H9 (cell line): Measurements from ENCODE around the gene ARSJ. TPM values are rescaled to one million over a fixed set of nuclear protein-coding genes. Genes with fewer than 3 reads are reported as not detected.

Source experiments
- DNase-seq: peaks from one replicate; pipeline ENCODE4 v3.0.0-alpha.2; 2017
- H2AFZ ChIP-seq: one replicate; pipeline ENCODE4 v1.6.1; 2013; ENCODE audit warnings: mild to moderate bottlenecking, low read length, control low read depth, moderate library complexity
- H2AK5ac ChIP-seq: 2 replicates; pipeline ENCODE4 v1.6.1; 2013; ENCODE audit warnings: low read length, control low read depth, mixed read lengths; ENCODE audit not compliant: insufficient read length
- H2BK120ac ChIP-seq: one replicate; pipeline ENCODE4 v1.6.1; 2013; ENCODE audit warnings: low read depth, mild to moderate bottlenecking, low read length, control low read depth, inconsistent platforms; ENCODE audit not compliant: poor library complexity, severe bottlenecking
- H2BK12ac ChIP-seq: 2 replicates; pipeline ENCODE4 v1.6.1; 2013; ENCODE audit warnings: low read length, control low read depth, mixed read lengths, low read depth; ENCODE audit not compliant: insufficient read length
- H2BK15ac ChIP-seq: 2 replicates; pipeline ENCODE4 v1.6.1; 2013; ENCODE audit warnings: low read depth, low read length, control low read depth
- H2BK20ac ChIP-seq: one replicate; pipeline ENCODE4 v1.6.1; 2013; ENCODE audit warnings: low read depth, mild to moderate bottlenecking, low read length, control low read depth, inconsistent platforms; ENCODE audit not compliant: poor library complexity, severe bottlenecking
- H2BK5ac ChIP-seq: 2 replicates; pipeline ENCODE4 v1.6.1; 2013; ENCODE audit warnings: low read length, control low read depth, mixed read lengths; ENCODE audit not compliant: insufficient read length
- H3K14ac ChIP-seq: 2 replicates; pipeline ENCODE4 v1.6.1; 2013; ENCODE audit warnings: low read length, control low read depth; ENCODE audit not compliant: insufficient read depth
- H3K18ac ChIP-seq: 2 replicates; pipeline ENCODE4 v1.6.1; 2013; ENCODE audit warnings: low read depth, mild to moderate bottlenecking, mixed read lengths, low read length, control low read depth; ENCODE audit not compliant: insufficient read length
- H3K23ac ChIP-seq: 2 replicates; pipeline ENCODE4 v1.6.1; 2013; ENCODE audit warnings: low read length, control low read depth, mixed read lengths, low read depth; ENCODE audit not compliant: insufficient read length
- H3K23me2 ChIP-seq: 2 replicates; pipeline ENCODE4 v1.6.1; 2013; ENCODE audit warnings: low read depth, mild to moderate bottlenecking, mixed read lengths, low read length, control low read depth; ENCODE audit not compliant: insufficient read length, poor library complexity, severe bottlenecking
- H3K27ac ChIP-seq: 2 replicates; pipeline ENCODE4 v1.5.1; 2013; ENCODE audit warnings: low read length, control low read depth, mixed read lengths, low read depth; ENCODE audit not compliant: insufficient read length
- H3K27me3 ChIP-seq: 2 replicates; pipeline ENCODE4 v1.6.1; 2013; ENCODE audit warnings: low read length, control low read depth, inconsistent platforms; ENCODE audit not compliant: insufficient read depth
- H3K4ac ChIP-seq: 2 replicates; pipeline ENCODE4 v1.6.1; 2013; ENCODE audit warnings: low read depth, mild to moderate bottlenecking, control low read depth, inconsistent platforms, low read length, moderate library complexity
- H3K4me1 ChIP-seq: 2 replicates; pipeline ENCODE4 v1.6.1; 2013; ENCODE audit warnings: low read length, control low read depth, inconsistent platforms; ENCODE audit not compliant: insufficient read depth
- H3K4me2 ChIP-seq: 2 replicates; pipeline ENCODE4 v1.6.1; 2013; ENCODE audit warnings: low read length, control low read depth, mixed read lengths; ENCODE audit not compliant: insufficient read length, insufficient read depth
- H3K56ac ChIP-seq: 2 replicates; pipeline ENCODE4 v1.6.1; 2013; ENCODE audit warnings: low read depth, mild to moderate bottlenecking, mixed read lengths, low read length, control low read depth; ENCODE audit not compliant: insufficient read length
- H3K79me1 ChIP-seq: 2 replicates; pipeline ENCODE4 v1.6.1; 2013; ENCODE audit warnings: low read depth, mild to moderate bottlenecking, moderate library complexity, low read length, control low read depth, inconsistent platforms; ENCODE audit not compliant: insufficient read depth, poor library complexity, severe bottlenecking
- H3K79me2 ChIP-seq: 2 replicates; pipeline ENCODE4 v1.6.1; 2013; ENCODE audit warnings: low read length, control low read depth, inconsistent platforms; ENCODE audit not compliant: insufficient read depth
- H3K9ac ChIP-seq: 2 replicates; pipeline ENCODE4 v1.6.1; 2013; ENCODE audit warnings: low read length, control low read depth, mixed read lengths; ENCODE audit not compliant: insufficient read length; ENCODE audit errors: extremely low read depth
- H3K9me3 ChIP-seq: one replicate; pipeline ENCODE4 v1.6.1; 2013; ENCODE audit warnings: low read depth, low read length, inconsistent platforms; ENCODE audit not compliant: control insufficient read depth
- H3T11ph ChIP-seq: one replicate; pipeline ENCODE4 v1.6.1; 2013; ENCODE audit warnings: mild to moderate bottlenecking, low read length, control low read depth, inconsistent platforms
- H4K20me1 ChIP-seq: one replicate; pipeline ENCODE4 v1.6.1; 2013; ENCODE audit not compliant: control insufficient read depth, insufficient read length, insufficient read depth
- H4K5ac ChIP-seq: 2 replicates; pipeline ENCODE4 v1.6.1; 2013; ENCODE audit warnings: low read depth, mild to moderate bottlenecking, mixed read lengths, low read length, control low read depth; ENCODE audit not compliant: insufficient read length
- H4K8ac ChIP-seq: replicated peaks from 2 replicates; pipeline ENCODE4 v1.6.1; 2013; ENCODE audit warnings: low read length, control low read depth, mixed read lengths, low read depth; ENCODE audit not compliant: insufficient read length
- H4K91ac ChIP-seq: 2 replicates; pipeline ENCODE4 v1.6.1; 2013; ENCODE audit warnings: low read depth, mild to moderate bottlenecking, moderate library complexity, mixed read lengths, low read length, control low read depth; ENCODE audit not compliant: insufficient read length
- H3K27ac Mint-ChIP-seq, 3 experiments: 2 replicates in 2 of 3; 3 replicates in 1 of 3; pipeline ENCODE4 v1.8.0; 2020 to 2021; ENCODE audit warnings: mixed read lengths in 3 of 3, mild to moderate bottlenecking in 1 of 3, moderate library complexity in 1 of 3
- H3K27me3 Mint-ChIP-seq: 2 replicates; pipeline ENCODE4 v1.8.0; 2021; ENCODE audit warnings: low read depth, mild to moderate bottlenecking, moderate library complexity, mixed read lengths
- H3K36me3 Mint-ChIP-seq, 3 experiments: 2 replicates in 2 of 3; 3 replicates in 1 of 3; pipeline ENCODE4 v1.8.0; 2020 to 2021; ENCODE audit warnings: low read depth in 3 of 3, mixed read lengths in 3 of 3; ENCODE audit not compliant: insufficient read depth in 1 of 3
- H3K4me1 Mint-ChIP-seq, 2 experiments: 2 replicates each; pipeline ENCODE4 v1.8.0; 2020; ENCODE audit warnings: mixed read lengths in 2 of 2
- H3K4me3 Mint-ChIP-seq, 2 experiments: 2 replicates in 1 of 2; 3 replicates in 1 of 2; pipeline ENCODE4 v1.8.0; 2020 to 2021; ENCODE audit warnings: mild to moderate bottlenecking in 2 of 2, mixed read lengths in 2 of 2, moderate library complexity in 1 of 2
- H3K9me3 Mint-ChIP-seq, 2 experiments: 2 replicates in 1 of 2; 3 replicates in 1 of 2; pipeline ENCODE4 v1.8.0; 2020; ENCODE audit warnings: mild to moderate bottlenecking in 2 of 2, mixed read lengths in 2 of 2, moderate library complexity in 1 of 2
- WGBS: extraction: QIAGEN DNeasy Blood & Tissue Kit; methylation state at CpG from one replicate; pipeline ENCODE4 v1.1.7; 2013; ENCODE audit warnings: missing lambda C conversion rate, low lambda C conversion rate, mixed read lengths; ENCODE audit not compliant: insufficient read length; ENCODE audit errors: extremely low coverage; 5-methylcytosine and 5-hydroxymethylcytosine counted together
- total RNA-seq: library from RNA; stranded (reverse); gene quantifications from 2 replicates; pipeline ENCODE4 v1.2.1, GENCODE V29; 2021
- TF ChIP-seq, protein P1 (sequence below): fragments of 200-600 bp; sonication (generic); conservative IDR thresholded peaks from 3 replicates; pipeline ENCODE4 v1.8.0; 2021; ENCODE audit warnings: antibody characterized with exemption, mild to moderate bottlenecking

The ARSJ gene
- total RNA-seq, 1 experiment from 2014 or later, result 1.1 TPM

DNA sequence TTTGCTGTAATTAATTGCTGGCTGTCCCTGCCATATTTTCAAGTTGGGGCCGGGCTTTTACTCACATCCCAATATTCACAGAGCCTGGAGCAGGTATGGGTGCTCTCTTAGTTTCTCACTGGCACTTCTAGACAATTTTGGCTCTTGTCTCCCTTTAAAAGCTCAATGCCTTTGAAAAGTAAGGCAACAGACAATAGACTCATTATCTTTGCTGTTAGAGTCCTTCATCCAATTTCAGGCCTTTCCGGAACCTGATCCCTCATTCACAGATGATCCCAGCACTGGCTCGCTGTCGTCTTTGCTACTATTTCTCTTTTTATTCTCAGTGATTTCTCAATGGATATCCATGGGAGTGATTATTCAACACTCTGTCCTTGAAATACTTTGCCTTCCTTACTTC, 6.7 kb downstream of the ARSJ start:
- H3K27ac ChIP-seq, result no peak overlapping the region
- H3K4me1 Mint-ChIP-seq, result peaks cover 0 to 9% of the 10 kb centered on the region in 2 experiments; a peak in 1 of 4 replicates

More for the DNA sequence above, 6.7 kb downstream of the ARSJ start:
- H2BK15ac ChIP-seq, result no peak overlapping the region
- no peaks in the 10 kb centered on the region for H3K9me3 ChIP-seq
- H2BK120ac ChIP-seq, result no peak overlapping the region
- no peak overlapping the region for H3K14ac ChIP-seq
- Mint-ChIP-seq H3K36me3 (peaks cover 0 to 3% (median 0%) of the 10 kb centered on the region in 3 experiments; a peak in 1 of 7 replicates), H3K4me3 (no peak overlapping the region), H3K27ac (no peak overlapping the region), H3K9me3 (peaks cover 0 to 3% of the 10 kb centered on the region in 2 experiments; a peak in 2 of 5 replicates), H3K27me3 (peaks cover 9% of the 10 kb centered on the region)
- TF ChIP-seq, protein P1, sequence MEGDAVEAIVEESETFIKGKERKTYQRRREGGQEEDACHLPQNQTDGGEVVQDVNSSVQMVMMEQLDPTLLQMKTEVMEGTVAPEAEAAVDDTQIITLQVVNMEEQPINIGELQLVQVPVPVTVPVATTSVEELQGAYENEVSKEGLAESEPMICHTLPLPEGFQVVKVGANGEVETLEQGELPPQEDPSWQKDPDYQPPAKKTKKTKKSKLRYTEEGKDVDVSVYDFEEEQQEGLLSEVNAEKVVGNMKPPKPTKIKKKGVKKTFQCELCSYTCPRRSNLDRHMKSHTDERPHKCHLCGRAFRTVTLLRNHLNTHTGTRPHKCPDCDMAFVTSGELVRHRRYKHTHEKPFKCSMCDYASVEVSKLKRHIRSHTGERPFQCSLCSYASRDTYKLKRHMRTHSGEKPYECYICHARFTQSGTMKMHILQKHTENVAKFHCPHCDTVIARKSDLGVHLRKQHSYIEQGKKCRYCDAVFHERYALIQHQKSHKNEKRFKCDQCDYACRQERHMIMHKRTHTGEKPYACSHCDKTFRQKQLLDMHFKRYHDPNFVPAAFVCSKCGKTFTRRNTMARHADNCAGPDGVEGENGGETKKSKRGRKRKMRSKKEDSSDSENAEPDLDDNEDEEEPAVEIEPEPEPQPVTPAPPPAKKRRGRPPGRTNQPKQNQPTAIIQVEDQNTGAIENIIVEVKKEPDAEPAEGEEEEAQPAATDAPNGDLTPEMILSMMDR, result no peak
- no peaks in the 10 kb centered on the region for H3K23me2 ChIP-seq
- no peak overlapping the region for H3T11ph ChIP-seq
- H3K56ac ChIP-seq, result no peak overlapping the region
- no peak overlapping the region for H2BK20ac ChIP-seq
- H3K18ac ChIP-seq, result no peak overlapping the region
- H2BK5ac ChIP-seq, result no peak overlapping the region
- WGBS, result no CpG with 5 or more reads among the region's 4 CpGs
- H3K4me1 ChIP-seq, result no peaks in the 10 kb centered on the region
- no peak overlapping the region for H4K91ac ChIP-seq
- no peak overlapping the region for H3K4me2 ChIP-seq
- DNase-seq, result no peak
- H4K8ac ChIP-seq, result no peak overlapping the region
- H3K27me3 ChIP-seq, result no peaks in the 10 kb centered on the region
- H2AK5ac ChIP-seq, result no peak overlapping the region
- no peak overlapping the region for H4K5ac ChIP-seq
- H3K23ac ChIP-seq, result no peak overlapping the region
- no peaks in the 10 kb centered on the region; the same call in 1 of the 2 replicates for H3K79me2 ChIP-seq
- H2AFZ ChIP-seq, result no peak overlapping the region
- H3K9ac ChIP-seq, result no peak overlapping the region
- H3K4ac ChIP-seq, result no peak overlapping the region
- no peak overlapping the region for H2BK12ac ChIP-seq
- H3K79me1 ChIP-seq, result no peaks in the 10 kb centered on the region
- H4K20me1 ChIP-seq, result no peaks in the 10 kb centered on the region
